Lower leg skin (tissue), 4 donors: ENCODE data around the gene CCSER1. TPM values are rescaled to one million over a fixed set of nuclear protein-coding genes. Genes with fewer than 3 reads are reported as not detected.
"Not testable (repeated sequence)": the region's sequence is repeated elsewhere in the genome, so short reads cannot be mapped to it uniquely, and the experiment has no call there.

Experiments
- DNase-seq, 2 donors: peaks; one replicate each; pipeline ENCODE4 v3.0.0-alpha.2; 2019; ENCODE audit warnings: low spot score in 2 of 2
- H3K4me3 ChIP-seq: fragments of 200-600 bp; sonication (generic); 2 replicates; pipeline ENCODE4 v1.5.1; 2017; ENCODE audit warnings: mild to moderate bottlenecking, low read depth; ENCODE audit not compliant: poor library complexity, severe bottlenecking
- POLR2A ChIP-seq, 2 donors: fragments of 450-650 bp; IDR thresholded peaks; one replicate each; pipeline ENCODE4 v1.6.1; 2016 to 2017; ENCODE audit warnings: antibody characterized with exemption in 2 of 2, mild to moderate bottlenecking in 1 of 2, moderate library complexity in 1 of 2
- WGBS, 2 donors: methylation state at CpG; one replicate each; pipeline ENCODE4 v1.1.5; 2018; 5-methylcytosine and 5-hydroxymethylcytosine counted together
- intact Hi-C: fragments of 100-400 bp; cut with DNase I; formaldehyde crosslinking; loops from one replicate; pipeline ENCODE4 v1.15.0; 2023; ENCODE audit warnings: low total_unique reads
- total RNA-seq, 4 donors: library from RNA; depleted of rRNA; stranded (reverse); fragments of >200 nt; gene quantifications; one replicate each; pipeline ENCODE4 v1.1.0, GENCODE V29; 2016
- TF ChIP-seq, protein P1 (sequence below), 3 donors: fragments of 450-650 bp; IDR thresholded peaks; one replicate each; pipeline ENCODE4 v1.5.1; 2016; ENCODE audit warnings: antibody characterized with exemption in 3 of 3, mild to moderate bottlenecking in 3 of 3, moderate library complexity in 2 of 3

CCSER1 gene
- total RNA-seq, 4 donors from 2014 or later = 6.5 to 12.1 (median 9.9) TPM

- intact Hi-C loops = no loop called here
- TF ChIP-seq, protein P1, sequence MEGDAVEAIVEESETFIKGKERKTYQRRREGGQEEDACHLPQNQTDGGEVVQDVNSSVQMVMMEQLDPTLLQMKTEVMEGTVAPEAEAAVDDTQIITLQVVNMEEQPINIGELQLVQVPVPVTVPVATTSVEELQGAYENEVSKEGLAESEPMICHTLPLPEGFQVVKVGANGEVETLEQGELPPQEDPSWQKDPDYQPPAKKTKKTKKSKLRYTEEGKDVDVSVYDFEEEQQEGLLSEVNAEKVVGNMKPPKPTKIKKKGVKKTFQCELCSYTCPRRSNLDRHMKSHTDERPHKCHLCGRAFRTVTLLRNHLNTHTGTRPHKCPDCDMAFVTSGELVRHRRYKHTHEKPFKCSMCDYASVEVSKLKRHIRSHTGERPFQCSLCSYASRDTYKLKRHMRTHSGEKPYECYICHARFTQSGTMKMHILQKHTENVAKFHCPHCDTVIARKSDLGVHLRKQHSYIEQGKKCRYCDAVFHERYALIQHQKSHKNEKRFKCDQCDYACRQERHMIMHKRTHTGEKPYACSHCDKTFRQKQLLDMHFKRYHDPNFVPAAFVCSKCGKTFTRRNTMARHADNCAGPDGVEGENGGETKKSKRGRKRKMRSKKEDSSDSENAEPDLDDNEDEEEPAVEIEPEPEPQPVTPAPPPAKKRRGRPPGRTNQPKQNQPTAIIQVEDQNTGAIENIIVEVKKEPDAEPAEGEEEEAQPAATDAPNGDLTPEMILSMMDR (IDR thresholded peaks at IDR 0.05) = no peak
- no peak for TF ChIP-seq POLR2A (IDR thresholded peaks at IDR 0.05)
- WGBS, 2 donors = 83 to 87% methylated on average over 5 of the region's 5 CpGs
- H3K4me3 ChIP-seq = no peak overlapping the region
- no peak for DNase-seq
These were observed 1128.8 kb downstream of the CCSER1 start for GRCh38 chr4:91256043-91256442.

DNA sequence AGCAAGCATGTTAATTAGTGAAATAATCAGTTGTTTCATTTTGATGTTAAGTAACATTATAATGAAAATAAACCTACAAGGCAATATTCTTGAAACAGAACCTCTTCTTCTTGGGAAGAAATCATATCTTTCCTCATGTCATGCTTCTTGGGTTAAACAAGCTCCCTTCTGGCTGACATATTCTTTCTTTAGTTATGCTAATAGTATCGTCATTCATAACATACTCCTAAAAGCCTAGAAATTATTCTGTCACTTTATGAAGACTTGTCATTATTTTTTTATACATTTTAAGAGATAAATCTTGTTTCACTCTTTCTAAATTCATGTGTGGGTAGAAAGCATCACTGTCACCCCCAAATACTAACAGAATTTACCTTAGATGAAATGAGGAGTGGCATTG lies 1129.6 kb downstream of the CCSER1 start:
- TF ChIP-seq, protein P1 (IDR thresholded peaks at IDR 0.05) = no peak
- no peak for TF ChIP-seq POLR2A (IDR thresholded peaks at IDR 0.05)
- DNase-seq = no peak
- no peak overlapping the region for H3K4me3 ChIP-seq
- WGBS, 2 donors = 87 to 95% methylated on average over 1 of the region's 1 CpG
- intact Hi-C loops = no loop called here

GRCh38 chr4:91257721-91258120 lies 1130.5 kb downstream of the CCSER1 start:
- no peak overlapping the region for H3K4me3 ChIP-seq
- WGBS, 2 donors = 73 to 82% methylated on average over 2 of the region's 2 CpGs

GRCh38 chr4:91258326-91258725 lies 1131.1 kb downstream of the CCSER1 start:
- intact Hi-C loops = no loop called here
- TF ChIP-seq POLR2A (IDR thresholded peaks at IDR 0.05) = no peak
- TF ChIP-seq, protein P1 (IDR thresholded peaks at IDR 0.05) = no peak
- no peak for DNase-seq
- H3K4me3 ChIP-seq = no peak overlapping the region

More at GRCh38 chr4:91257721-91258120, 1130.5 kb downstream of the CCSER1 start:
- DNase-seq = no peak
- no peak for TF ChIP-seq POLR2A (IDR thresholded peaks at IDR 0.05)
- TF ChIP-seq, protein P1 (IDR thresholded peaks at IDR 0.05) = no peak
- intact Hi-C loops = no loop called here

- no peak overlapping the region for H3K4me3 ChIP-seq
- TF ChIP-seq, protein P1 (IDR thresholded peaks at IDR 0.05) = no peak
- TF ChIP-seq POLR2A (IDR thresholded peaks at IDR 0.05) = no peak
- DNase-seq = no peak
- intact Hi-C loops = no loop called here
These were observed 1140.3 kb downstream of the CCSER1 start for GRCh38 chr4:91267543-91267942.

- H3K4me3 ChIP-seq, intact Hi-C loops, DNase-seq: not testable (repeated sequence)
- WGBS, 2 donors = 76 to 85% methylated on average over 4 of the region's 4 CpGs
These were observed 1141.3 kb downstream of the CCSER1 start for GRCh38 chr4:91268481-91268880.
